G401 (cell line): ENCODE data around the gene ENGASE. TPM values are rescaled to one million over a fixed set of nuclear protein-coding genes. Genes with fewer than 3 reads are reported as not detected.

Source experiments
- DNase-seq: peaks from one replicate; pipeline ENCODE4 v3.0.0-alpha.2; 2015; ENCODE audit warnings: low spot score
- in situ Hi-C: cut with HindIII; loops from 2 replicates; pipeline ENCODE4 v1.10.0; 2016; ENCODE audit warnings: low sequenced_read_pairs, mixed read lengths
- total RNA-seq: library from RNA; depleted of rRNA; stranded (reverse); fragments of >200 nt; shearing (Covaris generic); gene quantifications from 2 replicates; pipeline ENCODE4 v1.2.3, GENCODE V29; 2014; rRNA removed

ENGASE gene
- total RNA-seq, 1 experiment from 2014 or later = 17.1 TPM

- DNase-seq = no peak
- in situ Hi-C loops = no loop called here
Observed at GRCh38 chr17:79126139-79126538, 51.5 kb downstream of the ENGASE start.

GRCh38 chr17:79127534-79128135 is 53.0 kb downstream of the ENGASE start:
- in situ Hi-C loops = no loop called here
- no peak for DNase-seq

GRCh38 chr17:79129523-79129922 is 54.9 kb downstream of the ENGASE start:
- in situ Hi-C loops = no loop called here
- no peak for DNase-seq

GRCh38 chr17:79130536-79131273 is 56.1 kb downstream of the ENGASE start:
- in situ Hi-C loops = no loop called here
- DNase-seq = no peak

- in situ Hi-C loops = no loop called here
- DNase-seq = no peak
Observed at GRCh38 chr17:79131274-79131635, 56.6 kb downstream of the ENGASE start.

GRCh38 chr17:79131701-79132100 is 57.1 kb downstream of the ENGASE start:
- no peak for DNase-seq
- in situ Hi-C loops = no loop called here

- no peak for DNase-seq
- in situ Hi-C loops = no loop called here
Observed at GRCh38 chr17:79132271-79133064, 57.8 kb downstream of the ENGASE start.

GRCh38 chr17:79133214-79133613 is 58.6 kb downstream of the ENGASE start:
- in situ Hi-C loops = no loop called here
- DNase-seq = no peak

- DNase-seq = no peak
Observed at GRCh38 chr17:79133985-79134384, 59.4 kb downstream of the ENGASE start.

GRCh38 chr17:79135011-79135410 is 60.4 kb downstream of the ENGASE start:
- DNase-seq = no peak
- in situ Hi-C loops = no loop called here

More at GRCh38 chr17:79133985-79134384, 59.4 kb downstream of the ENGASE start:
- in situ Hi-C loops = no loop called here

GRCh38 chr17:79135628-79136405 is 61.2 kb downstream of the ENGASE start:
- in situ Hi-C loops = no loop called here
- DNase-seq = no peak

Other genes with a start within 250 kb of the ENGASE start
- 10.1 and 10.4 TPM in 2 replicates for gene USP36, start 234.0 kb upstream of the ENGASE start, total RNA-seq
- 0.37 TPM in 1 of 2 replicates, not detected in the other for gene CEP295NL, start 171.6 kb upstream of the ENGASE start, total RNA-seq
- gene TIMP2, start 149.4 kb upstream of the ENGASE start, total RNA-seq = 32.4 and 37.5 TPM in 2 replicates
- 24.1 and 44.7 TPM in 2 replicates for gene LGALS3BP, start 94.9 kb upstream of the ENGASE start, total RNA-seq
- gene CANT1, start 65.1 kb upstream of the ENGASE start, total RNA-seq = 66.1 and 80.1 TPM in 2 replicates
- gene C1QTNF1, start 50.7 kb upstream of the ENGASE start, total RNA-seq = not detected in 2 replicates